HEK293 (cell line): ENCODE measurements around the gene ITPKB.

Experiments used
- CTCF ChIA-PET: fragments of 350-600 bp; formaldehyde crosslinking; extraction: SDS; loops from one replicate; lab custom pipeline; 2021; ENCODE audit warnings: antibody characterized with exemption; lab: Yijun Ruan, JAX
- POLR2A ChIA-PET: fragments of 300-600 bp; formaldehyde crosslinking; extraction: SDS; loops from one replicate; lab custom pipeline; 2020; ENCODE audit warnings: antibody characterized with exemption, inconsistent platforms; lab: Yijun Ruan, JAX
- H3K27ac ChIP-seq: fragments of 200-500 bp; sonication (Bioruptor generic); 2 replicates; pipeline ENCODE4 v1.5.1; 2014; ENCODE audit warnings: low read depth, low read length, control low read depth, inconsistent platforms; ENCODE audit errors: extremely low read depth
- H3K36me3 ChIP-seq, 2 experiments: fragments of 200-500 bp in 1 of 2; sonication (Bioruptor generic) in 1 of 2; 1 replicate in 1 of 2; 2 replicates in 1 of 2; pipeline ENCODE4 v1.5.1; 2014 to 2017; ENCODE audit warnings: inconsistent platforms in 2 of 2, low read length in 2 of 2; ENCODE audit not compliant: control insufficient read depth in 2 of 2, insufficient read depth in 1 of 2
- H3K4me1 ChIP-seq: fragments of 200-500 bp; sonication (Bioruptor generic); 2 replicates; pipeline ENCODE4 v1.5.1; 2014; ENCODE audit warnings: mild to moderate bottlenecking, low read length, inconsistent platforms; ENCODE audit not compliant: control insufficient read depth, insufficient read depth
- H3K4me3 ChIP-seq: 2 replicates; pipeline ENCODE4 v1.5.1; 2011; ENCODE audit warnings: low read depth, mild to moderate bottlenecking, control low read depth, low read length, moderate library complexity
- H3K9me3 ChIP-seq: fragments of 200-500 bp; sonication (Bioruptor generic); 2 replicates; pipeline ENCODE4 v1.5.1; 2014; ENCODE audit warnings: low read depth, low read length, inconsistent platforms; ENCODE audit not compliant: control insufficient read depth, insufficient read depth
- EGR2 ChIP-seq: fragments of 450-650 bp; formaldehyde crosslinking; IDR thresholded peaks from 2 replicates; pipeline ENCODE4 v1.5.1; 2016; ENCODE audit warnings: low read depth, missing biosample characterization, missing genetic modification characterization
- GLIS1 ChIP-seq: fragments of 450-650 bp; formaldehyde crosslinking; IDR thresholded peaks from 2 replicates; pipeline ENCODE4 v1.5.1; 2016; ENCODE audit warnings: missing biosample characterization, missing genetic modification characterization
- KLF1 ChIP-seq: fragments of 450-650 bp; formaldehyde crosslinking; IDR thresholded peaks from 2 replicates; pipeline ENCODE4 v1.5.1; 2016; ENCODE audit warnings: missing biosample characterization, missing genetic modification characterization
- MEIS1 ChIP-seq: sonication (generic); formaldehyde crosslinking; IDR thresholded peaks from 2 replicates; pipeline ENCODE4 v1.8.1; 2022; ENCODE audit warnings: missing genetic modification reagents, mild to moderate bottlenecking, borderline replicate concordance
- TSHZ1 ChIP-seq: fragments of 450-650 bp; formaldehyde crosslinking; IDR thresholded peaks from 2 replicates; pipeline ENCODE4 v1.5.1; 2016; ENCODE audit warnings: missing biosample characterization, missing genetic modification characterization, borderline replicate concordance
- WT1 ChIP-seq: fragments of 450-650 bp; formaldehyde crosslinking; IDR thresholded peaks from 2 replicates; pipeline ENCODE4 v1.5.1; 2016; ENCODE audit warnings: missing biosample characterization, missing genetic modification characterization
- YY2 ChIP-seq: fragments of 450-650 bp; formaldehyde crosslinking; IDR thresholded peaks from 2 replicates; pipeline ENCODE4 v1.5.1; 2016; ENCODE audit warnings: missing biosample characterization, missing genetic modification characterization
- ZBTB1 ChIP-seq: fragments of 450-650 bp; formaldehyde crosslinking; IDR thresholded peaks from 2 replicates; pipeline ENCODE4 v1.5.1; 2016; ENCODE audit warnings: missing biosample characterization, missing genetic modification characterization
- ZBTB26 ChIP-seq: fragments of 450-650 bp; formaldehyde crosslinking; optimal IDR thresholded peaks from 2 replicates; pipeline ENCODE3; 2016; ENCODE audit warnings: missing biosample characterization, mild to moderate bottlenecking, missing genetic modification characterization
- ZFHX2 ChIP-seq: fragments of 450-650 bp; formaldehyde crosslinking; conservative IDR thresholded peaks from 2 replicates; pipeline ENCODE4 v1.5.1; 2016; ENCODE audit warnings: missing biosample characterization, missing genetic modification characterization
- ZNF112 ChIP-seq: fragments of 450-650 bp; formaldehyde crosslinking; IDR thresholded peaks from 2 replicates; pipeline ENCODE4 v1.5.0; 2017; ENCODE audit warnings: missing biosample characterization, missing genetic modification characterization
- ZNF132 ChIP-seq: fragments of 450-650 bp; formaldehyde crosslinking; IDR thresholded peaks from 2 replicates; pipeline ENCODE4 v1.5.1; 2017; ENCODE audit warnings: missing biosample characterization, missing genetic modification characterization, borderline replicate concordance
- ZNF18 ChIP-seq: fragments of 450-650 bp; formaldehyde crosslinking; IDR thresholded peaks from 2 replicates; pipeline ENCODE4 v1.5.1; 2016; ENCODE audit warnings: missing biosample characterization, missing genetic modification characterization
- ZNF23 ChIP-seq: fragments of 450-650 bp; formaldehyde crosslinking; IDR thresholded peaks from 2 replicates; pipeline ENCODE4 v1.5.1; 2016; ENCODE audit warnings: missing biosample characterization, missing genetic modification characterization, borderline replicate concordance
- ZNF266 ChIP-seq: fragments of 450-650 bp; formaldehyde crosslinking; IDR thresholded peaks from 2 replicates; pipeline ENCODE4 v1.5.1; 2016; ENCODE audit warnings: missing biosample characterization, missing genetic modification characterization, low read depth
- ZNF274 ChIP-seq, 2 experiments: fragments of 200-500 bp in 1 of 2; fragments of 450-650 bp in 1 of 2; sonication (Bioruptor generic) in 1 of 2; formaldehyde crosslinking in 1 of 2; IDR thresholded peaks; 2 replicates each; pipeline versions ENCODE4 v1.5.1 to v1.6.1; 2014 to 2016; ENCODE audit warnings: borderline replicate concordance in 1 of 2, inconsistent platforms in 1 of 2, low read length in 1 of 2, missing biosample characterization in 1 of 2, missing genetic modification characterization in 1 of 2
- ZNF473 ChIP-seq: fragments of 450-650 bp; formaldehyde crosslinking; IDR thresholded peaks from 2 replicates; pipeline ENCODE4 v1.5.1; 2017; ENCODE audit warnings: missing biosample characterization, missing genetic modification characterization
- ZNF544 ChIP-seq: fragments of 450-650 bp; formaldehyde crosslinking; IDR thresholded peaks from 2 replicates; pipeline ENCODE4 v1.5.0; 2017; ENCODE audit warnings: missing biosample characterization, missing genetic modification characterization
- ZNF560 ChIP-seq: fragments of 450-650 bp; formaldehyde crosslinking; IDR thresholded peaks from 2 replicates; pipeline ENCODE4 v1.5.1; 2017; ENCODE audit warnings: missing biosample characterization, missing genetic modification characterization, borderline replicate concordance
- ZNF707 ChIP-seq: fragments of 450-650 bp; formaldehyde crosslinking; IDR thresholded peaks from 2 replicates; pipeline ENCODE4 v1.5.1; 2016; ENCODE audit warnings: missing biosample characterization, missing genetic modification characterization
- ZNF768 ChIP-seq: fragments of 450-650 bp; formaldehyde crosslinking; IDR thresholded peaks from 2 replicates; pipeline ENCODE4 v1.5.1; 2018; ENCODE audit warnings: missing biosample characterization, mild to moderate bottlenecking, missing genetic modification characterization
- ZNF843 ChIP-seq: fragments of 450-650 bp; formaldehyde crosslinking; IDR thresholded peaks from 2 replicates; pipeline ENCODE4 v1.5.1; 2016; ENCODE audit warnings: missing biosample characterization, missing genetic modification characterization
- ZSCAN23 ChIP-seq: fragments of 450-650 bp; formaldehyde crosslinking; IDR thresholded peaks from 2 replicates; pipeline ENCODE4 v1.5.1; 2016; ENCODE audit warnings: missing biosample characterization, missing genetic modification characterization
- TF ChIP-seq, protein P1 (sequence below): fragments of 450-650 bp; formaldehyde crosslinking; IDR thresholded peaks from 2 replicates; pipeline ENCODE4 v1.5.1; 2017; ENCODE audit warnings: missing biosample characterization, missing genetic modification characterization
- TF ChIP-seq, protein P2 (sequence below): fragments of 450-650 bp; formaldehyde crosslinking; IDR thresholded peaks from 2 replicates; pipeline ENCODE4 v1.5.1; 2016; ENCODE audit warnings: missing biosample characterization, missing genetic modification characterization

The ITPKB gene

DNA sequence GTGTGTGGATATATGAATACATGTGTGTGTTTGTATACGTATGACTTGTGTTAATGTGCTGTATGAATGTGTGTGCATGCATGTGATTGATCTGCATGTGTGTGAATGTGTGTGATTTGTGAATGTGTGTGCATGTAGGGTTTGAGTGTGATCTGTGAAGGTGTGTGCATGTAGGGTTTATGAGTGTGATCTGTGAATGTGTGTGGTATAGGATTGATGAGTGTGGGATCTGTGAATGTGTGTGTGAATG lies 102.3 kb downstream of the ITPKB start:
- Histone ChIP-seq H3K9me3 (no peaks in the 10 kb centered on the region), H3K27ac (no peak overlapping the region)
- no peak for TF ChIP-seq MEIS1
- no peak for TF ChIP-seq WT1 (tag by site-specific recombination)
- peak; percentile 2; the same call in 1 of the 2 replicates for TF ChIP-seq EGR2 (tag by site-specific recombination)
- TF ChIP-seq ZNF707 = no peak
- no peak for TF ChIP-seq ZNF132 (tag by site-specific recombination)
- TF ChIP-seq ZNF843 = no peak
- TF ChIP-seq ZNF274 (IDR thresholded peaks at IDR 0.05; ENCODE audit: low read length) = no peak
- peak; percentile 28; the same call in 1 of the 2 replicates for TF ChIP-seq ZNF274 (tag by site-specific recombination; IDR thresholded peaks at IDR 0.05; ENCODE audit: borderline replicate concordance)
- TF ChIP-seq ZNF560 (tag by site-specific recombination) = no peak
- TF ChIP-seq GLIS1 = no peak
- no peak for TF ChIP-seq ZNF473 (tag by site-specific recombination)
- TF ChIP-seq YY2 (tag by site-specific recombination) = no peak
- no peak for TF ChIP-seq TSHZ1 (tag by site-specific recombination)
- no peak for TF ChIP-seq ZNF23 (tag by site-specific recombination)
- TF ChIP-seq, protein P1, sequence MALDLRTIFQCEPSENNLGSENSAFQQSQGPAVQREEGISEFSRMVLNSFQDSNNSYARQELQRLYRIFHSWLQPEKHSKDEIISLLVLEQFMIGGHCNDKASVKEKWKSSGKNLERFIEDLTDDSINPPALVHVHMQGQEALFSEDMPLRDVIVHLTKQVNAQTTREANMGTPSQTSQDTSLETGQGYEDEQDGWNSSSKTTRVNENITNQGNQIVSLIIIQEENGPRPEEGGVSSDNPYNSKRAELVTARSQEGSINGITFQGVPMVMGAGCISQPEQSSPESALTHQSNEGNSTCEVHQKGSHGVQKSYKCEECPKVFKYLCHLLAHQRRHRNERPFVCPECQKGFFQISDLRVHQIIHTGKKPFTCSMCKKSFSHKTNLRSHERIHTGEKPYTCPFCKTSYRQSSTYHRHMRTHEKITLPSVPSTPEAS (tag by site-specific recombination) = peak; percentile 98
- TF ChIP-seq ZNF544 = no peak
- no peak for TF ChIP-seq ZNF112 (tag by site-specific recombination)
- no peak for TF ChIP-seq ZSCAN23
- TF ChIP-seq ZBTB1 = no peak
- peak; percentile 37 for TF ChIP-seq ZNF18 (tag by site-specific recombination)
- no peak for TF ChIP-seq ZNF266 (tag by site-specific recombination)
- TF ChIP-seq, all 188 proteins: peak for 4
- no peak overlapping the region for H3K4me3 ChIP-seq
- H3K36me3 ChIP-seq = peaks cover 0 to 11% of the 10 kb centered on the region in 2 experiments; a peak in 2 of 3 replicates
- H3K4me1 ChIP-seq = no peaks in the 10 kb centered on the region
- CTCF ChIA-PET = interaction anchor here (2.7 to 8.0 kb wide), 2 partner anchors 10 to 190 kb away, joined by 15 to 155 read pairs; no protein-coding TSS in a partner anchor
- POLR2A ChIA-PET = no interaction called here

DNA sequence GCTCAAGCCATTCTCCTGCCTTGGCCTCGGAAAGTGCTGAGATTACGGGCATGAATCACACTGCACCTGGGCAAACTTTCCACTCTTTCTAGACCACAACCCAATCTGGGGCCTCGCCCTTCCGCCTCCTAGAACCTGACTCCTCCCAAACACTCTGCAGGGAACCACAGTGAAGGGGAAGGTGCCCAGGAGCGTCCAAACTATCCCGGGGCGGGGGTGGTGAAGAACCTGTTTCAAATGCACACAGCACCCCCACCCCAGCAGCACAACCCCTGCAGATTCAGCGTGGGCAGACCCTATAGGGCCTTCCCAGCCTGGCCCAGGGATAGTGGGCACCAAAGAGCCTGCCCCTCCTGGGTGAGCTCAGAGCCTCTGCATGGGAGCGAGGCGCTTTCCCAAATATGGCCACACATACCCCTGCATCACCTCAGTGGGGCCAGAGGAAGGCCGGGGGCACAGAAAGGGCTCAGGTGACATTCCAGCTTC lies 103.6 kb downstream of the ITPKB start:
- no peaks in the 10 kb centered on the region for H3K4me1 ChIP-seq
- no peak overlapping the region for H3K4me3 ChIP-seq
- ChIA-PET POLR2A (interaction anchor here (0.7 kb wide), 1 partner anchor 227 kb away, joined by 4 read pairs; no protein-coding TSS in a partner anchor), CTCF (interaction anchor here (0.8 to 8.0 kb wide), 10 partner anchors 9 to 801 kb away, joined by 3 to 155 read pairs (median 4); no protein-coding TSS in a partner anchor)
- no peak overlapping the region for H3K27ac ChIP-seq
- no peaks in the 10 kb centered on the region for H3K9me3 ChIP-seq
- peaks cover 0 to 7% of the 10 kb centered on the region in 2 experiments; a peak in 2 of 3 replicates for H3K36me3 ChIP-seq
- TF ChIP-seq KLF1 = peak; percentile 77
- peak; percentile 68 for TF ChIP-seq ZFHX2
- TF ChIP-seq ZBTB26 (tag by site-specific recombination) = no peak
- TF ChIP-seq, protein P2, sequence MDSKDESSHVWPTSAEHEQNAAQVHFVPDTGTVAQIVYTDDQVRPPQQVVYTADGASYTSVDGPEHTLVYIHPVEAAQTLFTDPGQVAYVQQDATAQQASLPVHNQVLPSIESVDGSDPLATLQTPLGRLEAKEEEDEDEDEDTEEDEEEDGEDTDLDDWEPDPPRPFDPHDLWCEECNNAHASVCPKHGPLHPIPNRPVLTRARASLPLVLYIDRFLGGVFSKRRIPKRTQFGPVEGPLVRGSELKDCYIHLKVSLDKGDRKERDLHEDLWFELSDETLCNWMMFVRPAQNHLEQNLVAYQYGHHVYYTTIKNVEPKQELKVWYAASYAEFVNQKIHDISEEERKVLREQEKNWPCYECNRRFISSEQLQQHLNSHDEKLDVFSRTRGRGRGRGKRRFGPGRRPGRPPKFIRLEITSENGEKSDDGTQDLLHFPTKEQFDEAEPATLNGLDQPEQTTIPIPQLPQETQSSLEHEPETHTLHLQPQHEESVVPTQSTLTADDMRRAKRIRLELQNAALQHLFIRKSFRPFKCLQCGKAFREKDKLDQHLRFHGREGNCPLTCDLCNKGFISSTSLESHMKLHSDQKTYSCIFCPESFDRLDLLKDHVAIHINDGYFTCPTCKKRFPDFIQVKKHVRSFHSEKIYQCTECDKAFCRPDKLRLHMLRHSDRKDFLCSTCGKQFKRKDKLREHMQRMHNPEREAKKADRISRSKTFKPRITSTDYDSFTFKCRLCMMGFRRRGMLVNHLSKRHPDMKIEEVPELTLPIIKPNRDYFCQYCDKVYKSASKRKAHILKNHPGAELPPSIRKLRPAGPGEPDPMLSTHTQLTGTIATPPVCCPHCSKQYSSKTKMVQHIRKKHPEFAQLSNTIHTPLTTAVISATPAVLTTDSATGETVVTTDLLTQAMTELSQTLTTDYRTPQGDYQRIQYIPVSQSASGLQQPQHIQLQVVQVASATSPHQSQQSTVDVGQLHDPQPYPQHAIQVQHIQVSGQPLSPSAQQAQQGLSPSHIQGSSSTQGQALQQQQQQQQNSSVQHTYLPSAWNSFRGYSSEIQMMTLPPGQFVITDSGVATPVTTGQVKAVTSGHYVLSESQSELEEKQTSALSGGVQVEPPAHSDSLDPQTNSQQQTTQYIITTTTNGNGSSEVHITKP = peak; percentile 44; the same call in 1 of the 2 replicates
- peak; percentile 81 for TF ChIP-seq EGR2 (tag by site-specific recombination)
- no peak for TF ChIP-seq ZNF768 (tag by site-specific recombination)
